Measurements from ENCODE around the gene PSAPL1. TPM values are rescaled to one million over a fixed set of nuclear protein-coding genes. Genes with fewer than 3 reads are reported as not detected.

PSAPL1 gene
- total RNA-seq, 2 experiments from 2014 or later: not detected

DNA sequence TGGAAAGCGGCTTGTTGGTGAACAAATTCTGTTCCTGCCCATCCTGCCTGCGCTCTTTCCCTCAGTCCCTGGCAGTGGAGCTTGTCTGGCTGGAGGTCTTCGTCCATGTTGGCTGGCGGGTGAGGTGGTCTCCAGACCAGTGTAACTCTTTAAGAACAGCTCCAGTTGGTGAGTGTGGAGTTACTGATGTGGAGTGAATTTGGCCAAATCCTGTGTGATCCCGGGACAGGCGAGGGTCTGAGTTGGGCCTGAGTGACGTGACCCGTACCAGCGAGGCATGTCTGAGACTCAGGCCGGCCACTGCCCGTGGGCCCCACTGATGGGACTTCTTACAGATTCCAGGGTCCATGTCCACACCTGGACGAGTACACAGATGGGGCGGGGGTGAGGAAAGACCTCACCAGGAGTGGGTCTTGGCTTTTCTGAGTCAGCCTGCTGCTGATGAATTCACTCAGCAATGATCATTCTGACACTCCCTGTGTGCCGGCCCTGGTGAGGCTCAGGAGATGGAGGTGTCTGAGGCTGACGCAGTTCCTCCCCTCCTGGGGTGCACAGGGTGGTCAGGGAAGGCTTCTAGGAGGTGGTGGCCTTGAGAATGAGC, 45.5 kb downstream of the PSAPL1 start:
- H3K9me3 Mint-ChIP-seq: peaks cover 5% of the 10 kb centered on the region
- H3K36me3 Mint-ChIP-seq: no peaks in the 10 kb centered on the region
- DNase-seq: no peak
- no peak overlapping the region for H3K27ac Mint-ChIP-seq
- H3K4me3 Mint-ChIP-seq: no peak overlapping the region
- POLR2A ChIA-PET: no interaction called here
- ATAC-seq (ENCODE audit: low read depth): no peak
- no peaks in the 10 kb centered on the region for H3K27me3 Mint-ChIP-seq
- no peaks in the 10 kb centered on the region for H3K4me1 Mint-ChIP-seq

DNA sequence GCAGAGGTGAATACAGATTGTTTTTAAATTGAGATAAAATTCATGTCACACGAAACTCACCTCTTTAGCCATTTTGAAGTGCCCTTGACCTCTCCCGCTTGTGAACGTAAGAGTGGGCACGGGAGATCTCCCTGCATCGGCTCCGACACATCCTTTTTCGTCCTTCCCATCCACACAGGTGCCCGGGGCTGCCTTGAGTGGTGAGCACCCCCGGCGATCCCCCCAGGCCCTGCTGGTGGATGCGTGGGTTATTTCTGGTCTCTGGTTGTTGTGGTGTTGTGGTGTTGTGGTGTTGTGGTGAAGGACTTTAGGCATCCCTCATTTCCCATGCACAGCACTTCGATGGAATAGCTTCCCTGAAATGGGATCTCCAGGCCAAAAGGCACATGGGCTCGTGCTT, 46.1 kb downstream of the PSAPL1 start:
- ATAC-seq (ENCODE audit: low read depth): no peak
- H3K27me3 Mint-ChIP-seq: no peaks in the 10 kb centered on the region

DNA sequence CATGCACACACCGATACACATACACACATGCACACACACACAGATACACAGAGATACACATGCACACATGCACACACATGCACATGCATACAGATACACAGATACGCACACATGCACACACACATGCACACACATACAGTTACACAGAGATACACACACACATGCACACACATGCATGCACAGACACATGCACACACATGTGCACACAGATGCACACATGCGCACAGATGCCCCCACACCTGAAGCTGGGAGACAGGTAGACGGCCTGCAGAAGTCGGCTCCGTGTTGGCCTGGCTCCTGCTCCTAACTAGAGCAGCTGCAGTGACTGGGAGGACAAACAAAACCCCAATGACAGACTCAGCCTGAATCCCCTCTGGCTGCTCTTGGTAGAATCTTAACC, 46.8 kb downstream of the PSAPL1 start:
- no peak for ATAC-seq (ENCODE audit: low read depth)
- Mint-ChIP-seq H3K4me1 (no peaks in the 10 kb centered on the region), H3K4me3 (no peak overlapping the region), H3K9me3 (peaks cover 5% of the 10 kb centered on the region), H3K27ac (no peak overlapping the region), H3K27me3 (no peaks in the 10 kb centered on the region), H3K36me3 (no peaks in the 10 kb centered on the region)
- POLR2A ChIA-PET: no interaction called here
- no peak for DNase-seq

More for the DNA sequence above, 46.1 kb downstream of the PSAPL1 start:
- Mint-ChIP-seq H3K9me3 (peaks cover 5% of the 10 kb centered on the region), H3K4me3 (no peak overlapping the region), H3K36me3 (no peaks in the 10 kb centered on the region), H3K4me1 (no peaks in the 10 kb centered on the region), H3K27ac (no peak overlapping the region)
- POLR2A ChIA-PET: no interaction called here
- no peak for DNase-seq

DNA sequence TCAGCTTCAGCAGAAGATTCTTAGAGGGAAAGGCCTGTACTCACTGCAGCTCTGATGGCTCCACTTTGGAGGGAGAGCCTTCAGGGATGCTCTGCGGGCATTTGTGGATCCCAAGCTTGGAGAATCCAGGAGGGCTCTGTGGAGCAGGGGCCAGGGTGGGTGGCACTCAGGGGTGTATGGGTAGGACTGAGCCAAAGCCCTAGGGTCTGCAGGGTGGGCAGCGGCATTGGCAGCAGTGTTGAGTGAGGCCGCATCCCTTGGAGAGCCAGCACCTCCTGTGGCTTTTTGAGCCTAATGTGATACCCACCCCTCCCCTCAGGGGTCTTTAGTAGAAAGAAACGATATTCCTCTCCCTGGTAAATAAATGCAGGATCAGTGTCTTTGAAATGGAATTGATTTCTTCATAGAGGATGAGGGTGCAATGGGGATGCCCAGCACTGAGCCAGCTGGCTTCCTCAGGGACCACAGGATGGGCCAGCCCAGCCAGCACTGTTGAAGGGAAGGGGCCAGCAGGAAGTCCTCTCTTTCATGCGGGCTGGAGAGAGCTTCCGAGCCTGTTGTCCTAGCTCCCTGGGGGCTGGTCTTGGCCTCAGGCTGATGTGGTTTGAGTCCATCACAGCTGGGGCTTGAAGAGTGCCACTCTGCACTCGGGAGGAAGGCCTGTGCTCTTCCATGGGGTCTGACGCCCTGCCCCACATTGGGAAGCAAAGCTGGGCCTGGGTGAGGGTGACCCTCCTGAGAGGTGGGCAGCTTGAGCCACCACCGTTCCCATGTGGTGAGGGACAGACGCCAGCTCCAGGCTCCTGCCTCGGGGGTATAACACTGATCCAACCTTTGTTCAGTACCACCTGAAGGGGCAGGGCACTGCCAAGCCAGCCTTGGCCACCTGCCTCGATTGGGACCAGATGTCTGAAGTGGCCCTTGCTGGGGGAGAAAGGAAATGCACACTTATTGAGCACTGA, 49.5 kb downstream of the PSAPL1 start:
- POLR2A ChIA-PET: no interaction called here
- ATAC-seq (ENCODE audit: low read depth): no peak

DNA sequence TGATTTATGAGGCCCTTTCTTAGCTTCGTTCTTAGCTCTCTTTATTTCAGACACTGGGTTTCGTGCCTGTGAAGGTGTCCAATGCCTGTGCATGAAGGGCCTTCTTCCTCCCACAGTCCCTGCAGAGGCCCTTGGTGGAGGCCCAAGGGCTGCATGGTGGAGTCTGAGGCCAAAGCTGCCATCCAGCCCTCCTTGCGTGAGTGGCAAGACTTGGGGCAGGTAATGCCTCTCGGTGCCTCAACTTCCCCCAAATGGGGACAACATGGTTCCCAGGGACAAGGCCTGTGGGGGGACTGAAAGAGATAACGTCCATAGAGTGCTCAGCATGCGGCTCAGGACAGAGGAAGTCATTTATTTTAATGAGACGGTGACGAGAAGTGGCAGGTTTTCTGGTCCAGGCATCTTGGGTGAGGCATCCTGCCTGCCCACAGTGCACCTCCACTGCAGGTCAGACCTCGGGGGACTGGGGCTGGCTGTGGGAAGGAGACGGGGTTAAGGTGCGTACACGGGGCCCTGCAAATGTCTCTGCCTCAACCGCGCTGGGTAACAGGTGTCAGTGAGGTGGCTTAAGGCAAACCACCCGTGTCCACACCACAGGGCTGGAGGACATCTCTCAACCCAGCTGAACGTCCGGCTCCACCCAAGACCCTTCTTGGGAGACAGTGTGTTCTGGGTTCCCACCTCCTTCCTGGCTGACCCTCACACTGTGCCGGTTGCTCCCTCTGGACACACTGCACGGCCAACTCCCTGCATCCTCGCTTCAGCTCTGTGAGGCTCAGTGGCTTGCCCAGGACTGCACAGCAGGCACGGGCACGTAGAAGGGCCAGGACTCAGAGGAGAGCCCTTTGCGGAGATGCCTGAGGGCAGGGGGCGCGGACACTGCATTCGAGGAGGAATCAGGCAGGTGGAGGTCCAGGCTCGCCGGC, 50.5 kb downstream of the PSAPL1 start:
- no peaks in the 10 kb centered on the region for H3K27me3 Mint-ChIP-seq
- POLR2A ChIA-PET: no interaction called here
- H3K4me3 Mint-ChIP-seq: no peak overlapping the region
- no peaks in the 10 kb centered on the region for H3K4me1 Mint-ChIP-seq
- DNase-seq (no peak), ATAC-seq (ENCODE audit: low read depth) (no peak)
- no peak overlapping the region for H3K27ac Mint-ChIP-seq
- no peaks in the 10 kb centered on the region for H3K36me3 Mint-ChIP-seq
- peaks cover 5% of the 10 kb centered on the region for H3K9me3 Mint-ChIP-seq

More for the DNA sequence above, 49.5 kb downstream of the PSAPL1 start:
- no peak for DNase-seq
- H3K27me3 Mint-ChIP-seq: no peaks in the 10 kb centered on the region
- H3K9me3 Mint-ChIP-seq: peaks cover 5% of the 10 kb centered on the region
- no peak overlapping the region for H3K27ac Mint-ChIP-seq
- H3K36me3 Mint-ChIP-seq: no peaks in the 10 kb centered on the region
- H3K4me1 Mint-ChIP-seq: no peaks in the 10 kb centered on the region
- no peak overlapping the region for H3K4me3 Mint-ChIP-seq

DNA sequence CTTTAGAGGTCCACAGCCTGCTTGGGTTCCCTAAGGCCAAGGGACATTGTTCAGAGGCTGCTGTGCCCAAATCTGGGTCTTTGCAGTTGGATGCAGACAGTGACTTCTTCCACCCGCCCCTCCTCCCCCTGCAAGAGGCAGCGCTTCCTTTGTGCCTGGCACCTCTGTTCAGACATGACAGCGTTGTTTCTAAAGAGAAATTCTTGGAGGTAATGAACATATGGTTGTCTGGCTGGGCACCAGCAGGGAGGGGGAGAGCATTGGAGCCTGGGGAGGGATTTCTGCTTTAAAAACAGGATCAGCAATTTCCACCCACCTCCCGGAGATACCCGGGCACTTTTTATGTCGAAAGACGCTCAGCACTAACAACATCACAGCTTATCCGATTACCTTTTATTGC, 51.5 kb downstream of the PSAPL1 start:
- Mint-ChIP-seq H3K4me1 (no peaks in the 10 kb centered on the region), H3K36me3 (no peaks in the 10 kb centered on the region), H3K4me3 (no peak overlapping the region), H3K27me3 (no peaks in the 10 kb centered on the region), H3K27ac (no peak overlapping the region), H3K9me3 (peaks cover 5% of the 10 kb centered on the region)
- no peak for DNase-seq
- ATAC-seq (ENCODE audit: low read depth): no peak
- POLR2A ChIA-PET: no interaction called here

DNA sequence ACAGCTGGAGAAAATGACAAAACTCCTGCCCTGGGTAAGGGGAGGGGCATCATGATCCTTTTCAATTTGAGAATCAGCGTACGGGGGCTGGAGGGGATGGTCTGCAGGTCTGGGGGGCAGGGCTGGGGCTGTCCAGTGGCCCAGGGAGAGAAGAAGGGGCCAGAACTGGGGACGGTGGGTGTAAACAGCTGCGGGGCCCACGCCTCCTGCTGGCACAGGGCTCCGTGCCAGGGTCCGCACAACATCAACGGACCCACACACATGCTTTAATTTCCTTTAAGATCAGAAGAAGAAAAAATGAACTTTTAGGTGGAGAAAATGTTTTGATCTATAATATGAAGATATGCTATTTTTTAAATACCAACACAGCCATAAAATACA, 52.1 kb downstream of the PSAPL1 start:
- peaks cover 3% of the 10 kb centered on the region for H3K27me3 Mint-ChIP-seq
- H3K36me3 Mint-ChIP-seq: no peaks in the 10 kb centered on the region
- peaks cover 4% of the 10 kb centered on the region for H3K9me3 Mint-ChIP-seq
- DNase-seq: no peak
- no peaks in the 10 kb centered on the region for H3K4me1 Mint-ChIP-seq
- POLR2A ChIA-PET: no interaction called here
- ATAC-seq (ENCODE audit: low read depth): no peak
- no peak overlapping the region for H3K27ac Mint-ChIP-seq
- H3K4me3 Mint-ChIP-seq: no peak overlapping the region

DNA sequence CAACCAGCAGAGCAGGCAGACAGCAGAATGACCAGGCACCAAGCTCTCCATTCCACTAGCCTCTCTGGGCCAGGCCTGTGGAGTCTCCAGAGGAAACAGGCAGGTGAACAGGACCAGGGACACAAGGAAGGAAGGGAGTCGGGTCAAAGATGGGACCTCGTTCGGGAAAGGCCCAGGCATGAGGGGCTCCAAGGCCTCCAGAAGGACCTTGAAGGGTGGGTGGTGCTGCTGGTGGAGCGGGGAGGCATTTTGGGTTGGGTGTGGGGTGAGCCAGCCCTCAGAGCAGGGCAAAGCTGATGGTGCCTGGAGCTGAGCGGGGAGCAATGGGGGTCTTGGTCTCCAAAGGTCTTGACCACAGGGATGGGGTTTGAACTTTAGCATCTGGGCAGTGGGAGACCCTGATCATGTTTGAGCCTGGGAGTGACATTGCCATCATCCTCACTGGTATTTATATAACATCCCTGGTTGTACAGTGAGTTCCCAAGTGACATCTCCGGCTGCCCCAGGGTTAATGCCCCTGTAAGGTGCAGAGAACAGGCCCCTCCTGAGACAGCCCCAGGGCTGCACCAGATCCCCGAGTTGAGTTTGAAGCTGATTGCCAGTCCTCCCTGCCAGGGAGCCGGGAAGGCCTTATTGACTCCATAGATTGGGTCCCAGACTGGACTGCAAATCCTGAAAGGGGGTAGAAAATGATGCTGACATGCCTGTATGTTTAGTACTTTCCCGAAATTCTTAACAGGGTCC, 52.7 kb downstream of the PSAPL1 start:
- Mint-ChIP-seq H3K27me3 (peaks cover 7% of the 10 kb centered on the region), H3K4me1 (peaks cover 1% of the 10 kb centered on the region), H3K9me3 (peaks cover 3% of the 10 kb centered on the region), H3K4me3 (no peak overlapping the region), H3K36me3 (no peaks in the 10 kb centered on the region), H3K27ac (no peak overlapping the region)
- POLR2A ChIA-PET: no interaction called here
- ATAC-seq (ENCODE audit: low read depth) (no peak), DNase-seq (no peak)

DNA sequence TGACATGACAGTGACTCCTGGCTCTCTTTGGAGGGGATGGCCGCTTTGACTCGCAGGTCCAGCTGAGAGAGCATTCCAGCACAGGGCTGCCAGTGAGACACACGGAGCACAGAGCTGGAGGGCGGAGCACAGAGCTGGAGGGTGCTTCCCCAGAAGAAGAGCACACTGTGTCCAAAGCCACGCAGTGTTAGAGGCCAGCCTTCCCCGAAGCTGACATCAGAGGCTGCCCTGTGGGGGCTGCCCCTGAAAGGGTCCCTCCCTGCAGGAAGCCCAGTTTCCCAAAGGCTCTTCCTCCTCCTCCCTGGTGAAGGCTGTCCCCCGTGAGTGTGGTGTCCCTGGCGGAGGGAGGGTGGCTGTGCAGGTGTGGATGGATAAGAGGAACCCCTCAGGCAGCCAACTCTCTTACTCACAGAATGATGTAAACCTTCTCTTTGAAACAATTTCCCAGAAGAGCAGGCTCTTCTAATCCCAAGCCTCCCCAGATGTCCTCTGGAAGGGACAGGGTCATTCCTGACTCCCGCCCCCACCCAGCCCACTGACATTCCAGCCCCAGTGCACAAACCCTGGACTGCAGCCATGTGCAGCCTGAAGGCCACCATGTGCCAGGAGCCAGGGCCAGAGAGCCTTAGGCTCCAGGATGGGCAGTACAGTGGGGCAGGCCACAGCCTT, 53.4 kb downstream of the PSAPL1 start:
- Mint-ChIP-seq H3K4me1 (peaks cover 3% of the 10 kb centered on the region), H3K36me3 (no peaks in the 10 kb centered on the region), H3K9me3 (peaks cover 3% of the 10 kb centered on the region), H3K4me3 (no peak overlapping the region), H3K27me3 (peaks cover 7% of the 10 kb centered on the region), H3K27ac (no peak overlapping the region)
- DNase-seq (no peak), ATAC-seq (ENCODE audit: low read depth) (no peak)
- POLR2A ChIA-PET: no interaction called here

Small RNA genes within 50 kb of the gene (microRNA-seq; reads per million reads assigned to microRNA genes)
- gene MIR4274: not detected

Other genes starting within 250 kb of the PSAPL1 start
- gene SORCS2, start 242.4 kb downstream of the PSAPL1 start, total RNA-seq: not detected

Measured in activated naive CD8-positive, alpha-beta T cell treated with anti-CD3 and anti-CD28 coated beads, Interleukin-2, amount 10 ng/mL, durations not matched to agents 7 days and 5 days (primary cell).